GM19351 (cell line): ENCODE results near the gene PARN.
"Not testable (repeated sequence)": the region's sequence is repeated elsewhere in the genome, so short reads cannot be mapped to it uniquely, and the experiment has no call there.

ENCODE experiments used
- ATAC-seq: cut with Tn5 transposase; IDR thresholded peaks from one replicate; pipeline ENCODE4 v1.9.1; 2021; ENCODE audit warnings: mild to moderate bottlenecking, moderate library complexity; ENCODE audit not compliant: unreplicated experiment

Gene PARN

DNA sequence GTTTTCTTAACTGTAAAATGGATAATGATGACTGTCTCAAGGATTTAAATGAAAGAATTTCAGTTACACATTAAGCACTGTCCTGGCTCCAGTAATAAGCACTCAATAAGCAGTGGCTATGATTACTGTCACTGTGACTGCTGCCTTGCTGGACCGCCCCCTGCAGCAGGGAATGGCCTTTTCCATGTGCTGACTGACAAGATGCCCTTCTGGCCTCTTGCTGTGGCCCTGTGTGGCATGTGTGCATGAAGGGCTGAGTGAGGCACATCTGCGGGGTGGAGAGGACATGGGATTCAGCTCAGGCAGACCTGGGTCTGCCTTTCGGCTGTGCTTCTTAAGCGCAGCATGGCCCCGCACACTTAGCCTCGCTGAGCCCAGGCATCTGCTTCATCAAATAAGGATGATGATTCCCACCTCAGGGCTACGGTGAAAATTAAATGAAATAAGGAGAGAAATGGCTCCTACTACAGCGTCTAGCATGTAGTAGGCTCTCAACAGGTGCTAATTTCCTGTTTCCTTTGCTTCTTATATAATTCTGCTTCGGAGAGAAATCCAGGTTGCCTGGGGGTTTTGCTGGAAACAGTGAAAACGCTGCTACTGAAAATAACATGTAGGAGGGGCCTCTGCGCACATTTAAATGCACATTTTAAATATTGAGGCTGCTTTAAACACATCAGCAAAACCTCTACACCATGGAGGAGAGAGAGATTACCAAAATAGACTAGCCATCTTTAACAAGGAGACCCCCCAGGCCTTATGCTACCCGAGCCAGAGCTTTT is 183.9 kb downstream of the PARN start:
- ATAC-seq: no peak

- ATAC-seq: no peak
Observed at GRCh38 chr16:14444979-14445810, 184.9 kb downstream of the PARN start.

GRCh38 chr16:14441533-14441932 is 188.5 kb downstream of the PARN start:
- ATAC-seq: not testable (repeated sequence)

DNA sequence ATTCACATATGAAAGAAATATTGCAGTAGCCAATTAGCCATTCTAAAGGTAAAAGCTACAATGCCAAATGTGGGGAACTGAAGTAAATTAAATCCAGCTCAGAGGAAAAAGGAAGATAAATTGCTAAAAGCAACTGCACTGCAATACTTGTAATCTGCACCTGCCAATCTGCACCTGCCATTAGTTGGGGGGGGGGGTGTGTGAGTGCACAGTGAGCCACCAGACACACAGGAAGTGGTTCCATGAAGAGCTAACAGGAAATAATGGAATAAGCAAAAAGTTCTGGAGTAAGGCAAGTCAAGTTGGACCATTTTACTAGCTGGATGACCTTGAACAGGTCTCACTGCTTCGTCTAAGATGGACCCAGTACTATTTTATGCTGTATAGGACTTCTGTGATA is 191.8 kb downstream of the PARN start:
- no peak for ATAC-seq

- ATAC-seq: no peak
Observed at GRCh38 chr16:14437426-14437825, 192.6 kb downstream of the PARN start.

GRCh38 chr16:14436401-14436955 is 193.6 kb downstream of the PARN start:
- no peak for ATAC-seq

GRCh38 chr16:14434860-14435259 is 195.2 kb downstream of the PARN start:
- no peak for ATAC-seq

- not testable (repeated sequence) for ATAC-seq
Observed at GRCh38 chr16:14428971-14429637, 201.0 kb downstream of the PARN start.

GRCh38 chr16:14428043-14428442 is 202.0 kb downstream of the PARN start:
- no peak for ATAC-seq

DNA sequence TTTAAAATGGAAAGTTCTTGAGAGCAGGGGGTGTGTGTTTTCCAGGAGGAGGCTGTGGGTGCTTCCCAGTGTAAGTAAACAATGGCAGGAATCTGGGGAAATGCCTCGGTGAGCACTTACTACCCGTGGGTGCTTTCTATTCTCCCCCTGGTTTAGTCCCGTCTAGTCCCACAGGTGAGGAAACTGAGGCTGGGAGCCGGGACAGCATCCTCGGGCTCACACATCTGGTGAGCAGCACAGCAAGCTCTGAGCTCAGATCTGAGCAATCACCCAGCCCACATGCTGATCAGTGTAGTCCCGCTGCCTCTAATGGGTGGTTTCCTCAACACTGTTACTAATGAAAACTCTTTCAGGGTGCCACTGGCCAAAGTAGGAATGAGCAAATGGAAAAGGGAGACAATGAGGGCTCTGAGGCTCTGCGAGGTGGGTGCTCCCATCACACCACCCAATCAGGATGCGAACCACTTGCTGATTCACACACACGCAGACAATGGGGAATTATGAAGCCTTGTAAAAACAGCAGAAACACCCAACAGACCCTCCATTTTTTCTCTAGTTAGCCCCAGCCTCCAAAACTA is 202.6 kb downstream of the PARN start:
- no peak for ATAC-seq

GRCh38 chr16:14424595-14424994 is 205.5 kb downstream of the PARN start:
- no peak for ATAC-seq

DNA sequence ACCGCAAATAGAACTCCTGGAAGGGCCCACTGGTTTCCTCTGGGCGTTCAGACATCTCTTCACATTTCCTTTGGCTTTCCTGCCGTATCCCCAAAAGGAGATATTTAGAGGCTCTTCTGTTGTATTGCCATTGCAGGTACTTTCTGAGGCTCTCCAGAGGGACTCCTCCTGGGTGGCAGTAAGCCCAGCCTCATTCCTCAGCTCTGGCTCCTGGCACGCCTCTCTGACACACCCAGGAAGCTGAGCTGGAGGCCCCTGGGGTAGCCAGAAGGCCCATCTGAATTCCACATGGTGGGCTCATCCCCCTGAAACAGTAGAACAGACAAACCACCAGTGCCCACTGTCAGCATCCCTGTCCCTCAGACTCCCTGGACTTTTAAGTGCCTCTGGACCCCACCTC is 206.7 kb downstream of the PARN start:
- no peak for ATAC-seq

GRCh38 chr16:14420721-14421488 is 209.2 kb downstream of the PARN start:
- ATAC-seq: no peak

- ATAC-seq: not testable (repeated sequence)
Observed at GRCh38 chr16:14420243-14420642, 209.8 kb downstream of the PARN start.

DNA sequence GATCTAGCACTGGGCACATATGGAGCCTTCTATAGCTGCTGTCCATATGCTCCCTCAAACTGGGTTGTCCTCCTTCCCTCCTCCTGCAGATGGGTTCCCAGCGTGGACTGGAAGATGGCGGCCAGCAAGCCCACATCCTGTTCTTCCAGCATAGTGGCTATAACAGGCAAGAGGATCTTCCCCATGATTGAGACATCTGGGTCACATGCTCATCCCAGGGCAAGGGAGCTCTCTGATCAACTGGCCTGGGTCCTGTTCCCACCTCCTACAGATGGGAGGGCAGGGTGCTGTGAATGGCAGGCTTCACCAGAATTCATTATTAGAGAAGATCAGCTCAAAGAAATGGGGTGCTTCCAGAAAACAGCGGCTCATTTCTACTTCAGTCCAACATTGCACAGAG is 210.2 kb downstream of the PARN start:
- ATAC-seq: no peak

DNA sequence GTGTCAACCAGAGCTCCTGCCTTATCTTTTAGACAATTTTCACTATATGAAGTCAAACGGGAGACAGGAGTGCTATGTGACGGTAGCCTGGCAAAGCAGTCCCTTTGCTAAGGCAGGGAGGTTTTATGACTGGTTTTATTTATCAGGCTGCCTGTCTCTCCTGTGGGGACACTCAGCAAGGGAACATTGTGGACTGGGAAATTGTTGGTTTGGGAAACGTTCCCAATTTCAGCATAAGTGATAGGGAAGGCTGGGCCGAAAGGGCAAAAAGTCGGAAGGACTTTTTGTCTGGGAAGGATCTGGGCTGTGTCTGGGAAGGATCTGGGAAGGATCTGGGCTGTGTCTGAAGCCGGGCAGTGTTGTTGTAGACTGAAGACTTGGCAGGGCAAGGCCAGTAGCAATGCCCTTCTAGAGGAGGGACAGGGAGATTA is 211.2 kb downstream of the PARN start:
- ATAC-seq: no peak

DNA sequence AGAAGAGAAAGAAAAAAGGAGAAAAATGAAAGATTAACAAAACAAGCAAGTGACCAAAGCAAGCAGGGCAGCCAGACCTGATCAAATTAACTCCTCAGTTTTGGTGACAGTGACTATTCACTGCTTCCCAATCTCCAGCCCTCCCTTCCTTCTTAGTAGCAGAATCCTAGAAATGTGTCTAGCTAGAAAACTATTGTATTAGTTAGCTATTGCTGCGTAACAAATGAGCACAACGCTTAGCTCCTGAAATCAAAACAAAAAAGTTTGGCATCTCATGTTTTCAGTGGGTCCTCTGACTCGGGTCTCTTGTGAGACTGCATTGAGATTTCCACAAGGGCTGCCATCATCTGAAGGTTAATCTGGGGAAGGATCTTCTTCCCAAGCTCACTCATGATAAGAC is 213.9 kb downstream of the PARN start:
- no peak for ATAC-seq

DNA sequence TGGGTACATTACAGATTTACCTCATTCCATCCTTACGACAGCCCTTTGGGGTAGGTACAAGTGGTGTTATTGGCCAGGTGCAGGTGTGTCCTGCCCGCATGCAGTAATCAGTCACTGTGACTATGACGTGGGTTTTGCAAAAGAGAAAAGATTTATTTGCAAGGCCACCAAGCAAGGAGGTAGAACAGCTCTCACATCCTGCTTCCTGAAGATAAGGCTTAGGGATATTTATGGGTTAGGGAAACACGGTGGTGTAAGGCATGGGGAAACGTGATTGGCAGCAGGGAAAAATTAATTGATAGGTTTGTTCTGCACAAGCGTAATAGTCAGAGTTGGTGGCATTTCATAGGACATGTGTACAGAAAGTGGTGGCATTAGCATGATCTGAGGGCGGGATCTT is 214.8 kb downstream of the PARN start:
- no peak for ATAC-seq

DNA sequence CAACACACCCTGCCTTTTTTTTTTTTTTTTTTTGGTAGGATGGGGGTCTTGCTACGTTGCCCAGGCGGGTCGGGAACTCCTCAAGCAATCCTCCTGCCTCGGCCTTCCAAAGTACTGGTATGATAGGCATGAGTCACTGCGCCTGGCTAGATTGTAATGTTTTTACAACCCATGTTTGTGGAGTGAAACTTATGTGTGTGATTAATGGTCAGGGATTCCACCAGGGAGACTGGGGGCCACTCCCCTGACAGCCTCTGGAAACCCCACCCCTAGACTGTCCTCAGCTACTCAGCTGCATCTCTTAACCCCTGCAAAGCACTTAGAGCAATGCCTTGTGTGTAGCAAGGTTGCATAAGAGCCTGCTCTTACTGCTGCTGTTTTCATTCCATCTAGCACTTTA is 220.5 kb downstream of the PARN start:
- no peak for ATAC-seq

DNA sequence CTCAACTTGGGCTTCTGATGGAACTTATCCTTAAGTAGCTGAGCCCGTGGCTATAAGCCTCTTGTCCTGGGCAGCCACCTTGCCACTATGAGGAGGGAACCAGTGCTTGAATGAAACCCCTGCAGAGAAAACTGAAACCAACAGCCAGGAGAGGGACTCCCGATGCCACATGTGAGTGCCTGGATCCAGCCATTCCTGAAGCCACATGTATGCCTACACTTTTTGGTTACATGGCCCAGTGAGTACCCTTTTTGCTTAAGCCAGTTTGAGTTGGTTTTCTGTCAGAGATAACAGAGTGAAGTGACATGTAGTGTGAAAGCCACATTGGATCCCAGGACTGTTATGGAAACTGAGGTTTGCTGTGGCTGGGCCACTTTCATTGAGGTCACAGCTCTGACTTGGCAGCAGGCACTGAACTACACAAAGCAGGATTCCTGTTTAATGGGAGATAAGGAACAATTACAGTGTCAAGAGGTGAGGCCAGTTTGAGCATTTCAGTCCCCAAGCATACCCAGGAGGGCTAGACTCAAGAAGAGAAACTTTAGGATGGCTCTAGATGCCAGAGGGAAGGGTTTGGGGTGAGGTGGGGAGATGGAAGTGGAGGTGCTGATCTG is 222.2 kb downstream of the PARN start:
- no peak for ATAC-seq
